A549 (cell line): ENCODE results near the gene MMP17. TPM values are rescaled to one million over a fixed set of nuclear protein-coding genes. Genes with fewer than 3 reads are reported as not detected.

ENCODE experiments used
- ATAC-seq, 2 experiments: fragments of 200-7000 bp in 1 of 2; fragments of >200 bp in 1 of 2; cut with Nextera tagmentation in 1 of 2; cut with Tn5 transposase in 1 of 2; 3 replicates each; pipeline versions ENCODE4 v1.8.0 to v1.9.1; 2018 to 2020; ENCODE audit warnings: mild to moderate bottlenecking in 1 of 2, moderate library complexity in 1 of 2
- CTCF ChIA-PET: fragments of 300-600 bp; sonication (Branson Sonifier 250); formaldehyde crosslinking; extraction: SDS; loops from one replicate; lab custom pipeline; 2021; ENCODE audit warnings: antibody characterized with exemption, inconsistent platforms; lab: Yijun Ruan, JAX
- POLR2A ChIA-PET: fragments of 350-600 bp; formaldehyde crosslinking; extraction: SDS; loops from one replicate; lab custom pipeline; 2021; ENCODE audit warnings: antibody characterized with exemption, inconsistent platforms; lab: Yijun Ruan, JAX
- DNase-seq, 2 experiments: peaks; one replicate each; pipeline versions ENCODE4 v3.0.0 to v3.0.0-alpha.2; 2011 to 2016; ENCODE audit warnings: low read depth in 1 of 2, low spot score in 1 of 2
- FAIRE-seq: peaks from 2 replicates; lab custom pipeline; 2011; peaks lifted over from hg19 to GRCh38; lab: Jason Lieb, UNC
- H3K27ac ChIP-seq, 2 experiments: fragments of >200 bp; sonication (Bioruptor Twin); formaldehyde crosslinking; 3 replicates each; pipeline ENCODE4 v1.5.1; 2016 to 2017
- H3K4me1 ChIP-seq: fragments of >200 bp; sonication (Bioruptor Twin); formaldehyde crosslinking; 3 replicates; pipeline ENCODE4 v1.6.1; 2016
- H3K4me2 ChIP-seq: fragments of >200 bp; sonication (Bioruptor Twin); formaldehyde crosslinking; 3 replicates; pipeline ENCODE4 v1.6.1; 2016
- H3K4me3 ChIP-seq: fragments of >200 bp; sonication (Bioruptor Twin); formaldehyde crosslinking; 3 replicates; pipeline ENCODE4 v1.5.1; 2016
- H3K9me3 ChIP-seq: fragments of >200 bp; sonication (Bioruptor Twin); formaldehyde crosslinking; 3 replicates; pipeline ENCODE4 v1.6.1; 2016
- BCL3 ChIP-seq: fragments of >200 bp; sonication (Bioruptor Twin); formaldehyde crosslinking; IDR thresholded peaks from 3 replicates; pipeline ENCODE4 v1.6.1; 2016
- BHLHE40 ChIP-seq: IDR thresholded peaks from 2 replicates; pipeline ENCODE4 v1.6.1; 2012; ENCODE audit warnings: low read depth, low read length, inconsistent platforms
- CEBPB ChIP-seq, 2 experiments: fragments of >200 bp in 1 of 2; sonication (Bioruptor Twin) in 1 of 2; formaldehyde crosslinking in 1 of 2; IDR thresholded peaks; 2 replicates each; pipeline ENCODE4 v1.6.1; 2012 to 2016
- CHD2 ChIP-seq: fragments of 150-350 bp; IDR thresholded peaks from 2 replicates; pipeline ENCODE4 v1.6.1; 2014; ENCODE audit warnings: low read length; ENCODE audit not compliant: partially characterized antibody
- CHD4 ChIP-seq: fragments of 200-600 bp; sonication (generic); IDR thresholded peaks from 2 replicates; pipeline ENCODE4 v1.6.1; 2016; ENCODE audit warnings: antibody characterized with exemption, mild to moderate bottlenecking, borderline replicate concordance
- E2F6 ChIP-seq: IDR thresholded peaks from 2 replicates; pipeline ENCODE4 v1.6.1; 2012; ENCODE audit warnings: low read depth, borderline replicate concordance
- EHF ChIP-seq: fragments of 250-450 bp; sonication (Bioruptor Pico); IDR thresholded peaks from 2 replicates; pipeline ENCODE4 v1.5.0; 2020; ENCODE audit warnings: mild to moderate bottlenecking
- FOSB ChIP-seq: fragments of 250-450 bp; sonication (Bioruptor Pico); IDR thresholded peaks from 2 replicates; pipeline ENCODE4 v1.5.0; 2020; ENCODE audit warnings: mild to moderate bottlenecking, moderate library complexity
- FOXS1 ChIP-seq: fragments of 250-450 bp; sonication (Bioruptor Pico); IDR thresholded peaks from 2 replicates; pipeline ENCODE4 v1.5.0; 2020; ENCODE audit warnings: mild to moderate bottlenecking, moderate library complexity
- HDAC2 ChIP-seq: fragments of 200-600 bp; sonication (generic); IDR thresholded peaks from 2 replicates; pipeline ENCODE4 v1.6.1; 2016
- HOXB5 ChIP-seq: fragments of 250-450 bp; sonication (Bioruptor Pico); IDR thresholded peaks from 2 replicates; pipeline ENCODE4 v1.5.0; 2020; ENCODE audit warnings: mild to moderate bottlenecking, moderate library complexity
- NR3C1 ChIP-seq: fragments of >200 bp; sonication (Bioruptor Twin); formaldehyde crosslinking; IDR thresholded peaks from 3 replicates; pipeline ENCODE4 v1.6.1; 2017
- PHF8 ChIP-seq: fragments of 200-600 bp; sonication (generic); IDR thresholded peaks from 2 replicates; pipeline ENCODE4 v1.6.1; 2016; ENCODE audit warnings: low read depth, mild to moderate bottlenecking, antibody characterized with exemption, moderate library complexity, borderline replicate concordance
- TP53 ChIP-seq: fragments of 250-450 bp; sonication (Bioruptor Pico); IDR thresholded peaks from 2 replicates; pipeline ENCODE4 v1.5.0; 2021; ENCODE audit warnings: mild to moderate bottlenecking, moderate library complexity
- ZSCAN20 ChIP-seq: fragments of 250-450 bp; sonication (Bioruptor Pico); IDR thresholded peaks from 2 replicates; pipeline ENCODE4 v1.8.0; 2022; ENCODE audit warnings: mild to moderate bottlenecking, moderate library complexity
- WGBS: methylation state at CpG from one replicate; pipeline ENCODE4 v1.1.6; 2017; ENCODE audit errors: missing lambda C conversion rate; 5-methylcytosine and 5-hydroxymethylcytosine counted together
- polyA plus RNA-seq, 4 experiments: library from polyadenylated mRNA; depleted of rRNA in 3 of 4; stranded (reverse); fragments of >200 nt; fragmentation: RNase III in 1 of 4; extraction: RNeasy Plus Mini Kit Qiagen cat#74134 plus additional on column Dnase treatment in 1 of 4; gene quantifications; 2 replicates in 3 of 4; 3 replicates in 1 of 4; pipeline ENCODE4 v1.2.3, GENCODE V29; 2011 to 2017
- TF ChIP-seq, protein P1 (sequence below): IDR thresholded peaks from 2 replicates; pipeline ENCODE4 v1.6.1; 2012
- TF ChIP-seq, protein P2 (sequence below): fragments of 200-600 bp; sonication (generic); IDR thresholded peaks from 2 replicates; pipeline ENCODE4 v1.6.1; 2016; ENCODE audit warnings: antibody characterized with exemption, mild to moderate bottlenecking, moderate library complexity
- TF ChIP-seq, protein P3 (sequence below): fragments of 450-650 bp; IDR thresholded peaks from 2 replicates; pipeline ENCODE4 v1.6.1; 2014; ENCODE audit warnings: antibody characterized with exemption
- TF ChIP-seq, protein P4 (sequence below): fragments of >200 bp; sonication (Bioruptor Twin); formaldehyde crosslinking; IDR thresholded peaks from 3 replicates; pipeline ENCODE4 v1.5.1; 2016
- TF ChIP-seq, protein P5 (sequence below): fragments of 250-450 bp; sonication (Bioruptor Pico); IDR thresholded peaks from 2 replicates; pipeline ENCODE4 v1.5.0; 2020; ENCODE audit warnings: low read depth, mild to moderate bottlenecking, moderate library complexity
- TF ChIP-seq, protein P6 (sequence below): IDR thresholded peaks from 2 replicates; pipeline ENCODE4 v1.6.1; 2012

The MMP17 gene
- polyA plus RNA-seq, 2 of the 4 experiments (the other 2 are of a cell fraction): 6.2 to 7.9 TPM

DNA sequence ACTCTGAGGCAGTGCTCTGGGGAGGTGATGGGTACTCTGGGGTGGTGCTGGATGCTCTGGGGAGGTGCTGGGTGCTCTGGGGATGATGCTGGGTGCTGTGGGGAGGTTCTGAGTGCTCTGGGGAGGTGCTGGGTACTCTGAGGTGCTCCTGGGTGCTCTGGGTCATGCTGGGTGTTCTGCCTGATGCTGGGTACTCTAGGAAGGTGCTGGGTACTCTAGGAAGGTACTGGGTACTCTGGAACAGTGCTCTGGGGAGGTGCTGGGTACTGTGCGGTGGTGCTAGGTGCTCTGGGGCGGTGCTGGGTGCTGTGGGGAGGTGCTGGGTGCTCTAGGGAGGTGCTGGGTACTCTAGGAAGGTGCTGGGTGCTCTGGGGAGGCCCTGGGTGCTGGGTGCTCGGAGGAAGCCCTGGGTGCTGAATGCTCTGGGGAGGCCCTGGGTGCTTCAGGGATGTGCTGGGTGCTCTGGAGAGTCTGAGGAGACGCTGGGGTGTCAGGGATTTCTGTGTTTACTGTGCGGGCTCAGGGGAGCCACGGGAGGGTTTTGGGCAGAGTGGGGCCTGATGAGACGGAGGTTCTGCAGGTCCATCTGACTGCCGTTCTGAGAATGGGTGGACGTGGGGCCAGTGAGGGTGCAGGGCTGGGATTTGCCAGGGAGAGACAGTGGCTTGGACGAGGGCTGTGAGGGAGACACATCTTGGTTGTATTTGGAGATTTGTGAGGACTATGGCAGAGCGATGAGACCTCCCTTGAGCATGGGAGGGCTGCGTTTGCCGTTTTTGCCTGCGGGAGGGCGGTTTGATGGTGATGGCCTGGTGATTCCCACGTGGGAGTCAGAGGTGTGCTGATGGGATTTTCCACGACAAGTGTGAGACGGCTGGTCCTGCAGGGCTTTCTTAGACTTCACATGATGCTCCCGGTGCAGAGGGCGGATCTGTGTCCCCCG lies 30.0 kb downstream of the MMP17 start:
- no peaks in the 10 kb centered on the region for H3K9me3 ChIP-seq
- 81% methylated on average over 21 of the region's 21 CpGs for WGBS
- no peak overlapping the region for H3K4me3 ChIP-seq
- ATAC-seq (no peak), FAIRE-seq (no peak), DNase-seq (peak in 1 of 2 experiments; percentile 68)
- H3K4me1 ChIP-seq: peaks cover 46% of the 10 kb centered on the region
- TF ChIP-seq, protein P1, sequence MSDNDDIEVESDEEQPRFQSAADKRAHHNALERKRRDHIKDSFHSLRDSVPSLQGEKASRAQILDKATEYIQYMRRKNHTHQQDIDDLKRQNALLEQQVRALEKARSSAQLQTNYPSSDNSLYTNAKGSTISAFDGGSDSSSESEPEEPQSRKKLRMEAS: peak; percentile 20; the same call in 1 of the 2 replicates
- no peak for TF ChIP-seq BCL3
- ChIA-PET CTCF (interaction anchor here (1.0 to 5.1 kb wide), 3 partner anchors 7 to 754 kb away, joined by 3 to 43 read pairs (median 3); no protein-coding TSS in a partner anchor), POLR2A (no interaction called here)
- H3K27ac ChIP-seq: peak overlapping the region; percentile 96
- no peak overlapping the region for H3K4me2 ChIP-seq

DNA sequence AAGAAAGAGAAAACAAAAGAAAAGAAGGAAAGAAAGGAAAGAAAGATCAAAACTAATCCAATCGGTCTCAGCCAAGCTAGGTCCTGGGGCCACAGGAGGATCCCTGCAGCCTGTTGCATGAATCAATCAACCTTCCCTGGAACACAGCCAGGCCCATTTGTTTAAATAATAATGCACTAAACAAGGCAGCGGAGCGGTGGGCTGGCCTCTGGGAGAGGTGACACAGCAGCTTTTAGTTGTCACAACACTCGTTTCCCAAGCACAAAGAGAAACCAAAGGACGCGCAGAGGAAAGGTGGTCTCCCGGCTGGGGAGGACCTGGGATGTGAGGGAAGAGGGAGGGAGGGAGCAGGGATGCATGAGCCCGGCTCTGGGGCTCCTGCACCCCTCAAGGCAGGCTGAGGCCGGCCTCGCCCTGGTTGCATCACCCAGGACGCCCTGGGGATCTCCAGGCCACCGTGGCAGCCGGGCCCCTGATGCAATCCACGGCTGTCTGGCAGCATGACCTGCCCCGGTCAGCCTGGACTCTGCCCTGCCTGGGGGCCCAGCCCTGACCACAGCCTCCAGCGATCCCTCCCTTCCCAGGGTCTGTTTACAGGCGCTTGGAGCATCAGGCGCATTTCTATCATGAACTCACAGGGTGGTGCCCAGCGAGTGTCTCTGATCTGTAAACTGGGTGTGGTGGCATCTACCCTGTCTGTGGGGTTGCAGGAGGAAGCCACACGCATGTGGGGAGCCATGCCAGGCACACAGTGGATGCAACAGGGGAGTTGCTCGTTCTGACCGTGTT lies 32.5 kb downstream of the MMP17 start:
- FAIRE-seq (peak; percentile 94), ATAC-seq (peak; percentile 77 to 84), DNase-seq (peak; percentile 92 to 99)
- POLR2A ChIA-PET: interaction anchor here (0.7 to 1.0 kb wide), 3 partner anchors 36 to 84 kb away, joined by 4 read pairs; no protein-coding TSS in a partner anchor
- WGBS: 2% methylated on average over 20 of the region's 22 CpGs
- Histone ChIP-seq H3K27ac (peak overlapping the region; percentile 96), H3K4me3 (no peak overlapping the region), H3K9me3 (no peaks in the 10 kb centered on the region), H3K4me1 (peaks cover 56% of the 10 kb centered on the region), H3K4me2 (peak overlapping the region; percentile 68)
- CTCF ChIA-PET: interaction anchor here (0.6 to 5.1 kb wide), 7 partner anchors 10 to 141 kb away, joined by 3 to 43 read pairs (median 3); partner anchors contain the start of gene EP400
- TF ChIP-seq ZSCAN20 (CRISPR knock-in tag) (0 out of 2 replicates have a peak, but pooled peaks have one; percentile 29), FOXS1 (0 out of 2 replicates have a peak, but pooled peaks have one; percentile 50), TP53 (CRISPR knock-in tag) (no peak), BHLHE40 (no peak), HOXB5 (peak; percentile 75; the same call in 1 of the 2 replicates), PHF8 (no peak), FOSB (CRISPR knock-in tag) (no peak), NR3C1 (no peak), CHD2 (no peak), CHD4 (no peak), E2F6 (peak; percentile 55), CEBPB (IDR thresholded peaks at IDR 0.05) (peak; percentile 96 to 99), HDAC2 (no peak), EHF (CRISPR knock-in tag) (0 out of 2 replicates have a peak, but pooled peaks have one; percentile 21)
- TF ChIP-seq, protein P2, sequence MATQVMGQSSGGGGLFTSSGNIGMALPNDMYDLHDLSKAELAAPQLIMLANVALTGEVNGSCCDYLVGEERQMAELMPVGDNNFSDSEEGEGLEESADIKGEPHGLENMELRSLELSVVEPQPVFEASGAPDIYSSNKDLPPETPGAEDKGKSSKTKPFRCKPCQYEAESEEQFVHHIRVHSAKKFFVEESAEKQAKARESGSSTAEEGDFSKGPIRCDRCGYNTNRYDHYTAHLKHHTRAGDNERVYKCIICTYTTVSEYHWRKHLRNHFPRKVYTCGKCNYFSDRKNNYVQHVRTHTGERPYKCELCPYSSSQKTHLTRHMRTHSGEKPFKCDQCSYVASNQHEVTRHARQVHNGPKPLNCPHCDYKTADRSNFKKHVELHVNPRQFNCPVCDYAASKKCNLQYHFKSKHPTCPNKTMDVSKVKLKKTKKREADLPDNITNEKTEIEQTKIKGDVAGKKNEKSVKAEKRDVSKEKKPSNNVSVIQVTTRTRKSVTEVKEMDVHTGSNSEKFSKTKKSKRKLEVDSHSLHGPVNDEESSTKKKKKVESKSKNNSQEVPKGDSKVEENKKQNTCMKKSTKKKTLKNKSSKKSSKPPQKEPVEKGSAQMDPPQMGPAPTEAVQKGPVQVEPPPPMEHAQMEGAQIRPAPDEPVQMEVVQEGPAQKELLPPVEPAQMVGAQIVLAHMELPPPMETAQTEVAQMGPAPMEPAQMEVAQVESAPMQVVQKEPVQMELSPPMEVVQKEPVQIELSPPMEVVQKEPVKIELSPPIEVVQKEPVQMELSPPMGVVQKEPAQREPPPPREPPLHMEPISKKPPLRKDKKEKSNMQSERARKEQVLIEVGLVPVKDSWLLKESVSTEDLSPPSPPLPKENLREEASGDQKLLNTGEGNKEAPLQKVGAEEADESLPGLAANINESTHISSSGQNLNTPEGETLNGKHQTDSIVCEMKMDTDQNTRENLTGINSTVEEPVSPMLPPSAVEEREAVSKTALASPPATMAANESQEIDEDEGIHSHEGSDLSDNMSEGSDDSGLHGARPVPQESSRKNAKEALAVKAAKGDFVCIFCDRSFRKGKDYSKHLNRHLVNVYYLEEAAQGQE: no peak
- TF ChIP-seq, protein P3, sequence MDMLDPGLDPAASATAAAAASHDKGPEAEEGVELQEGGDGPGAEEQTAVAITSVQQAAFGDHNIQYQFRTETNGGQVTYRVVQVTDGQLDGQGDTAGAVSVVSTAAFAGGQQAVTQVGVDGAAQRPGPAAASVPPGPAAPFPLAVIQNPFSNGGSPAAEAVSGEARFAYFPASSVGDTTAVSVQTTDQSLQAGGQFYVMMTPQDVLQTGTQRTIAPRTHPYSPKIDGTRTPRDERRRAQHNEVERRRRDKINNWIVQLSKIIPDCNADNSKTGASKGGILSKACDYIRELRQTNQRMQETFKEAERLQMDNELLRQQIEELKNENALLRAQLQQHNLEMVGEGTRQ: no peak
- TF ChIP-seq, protein P4, sequence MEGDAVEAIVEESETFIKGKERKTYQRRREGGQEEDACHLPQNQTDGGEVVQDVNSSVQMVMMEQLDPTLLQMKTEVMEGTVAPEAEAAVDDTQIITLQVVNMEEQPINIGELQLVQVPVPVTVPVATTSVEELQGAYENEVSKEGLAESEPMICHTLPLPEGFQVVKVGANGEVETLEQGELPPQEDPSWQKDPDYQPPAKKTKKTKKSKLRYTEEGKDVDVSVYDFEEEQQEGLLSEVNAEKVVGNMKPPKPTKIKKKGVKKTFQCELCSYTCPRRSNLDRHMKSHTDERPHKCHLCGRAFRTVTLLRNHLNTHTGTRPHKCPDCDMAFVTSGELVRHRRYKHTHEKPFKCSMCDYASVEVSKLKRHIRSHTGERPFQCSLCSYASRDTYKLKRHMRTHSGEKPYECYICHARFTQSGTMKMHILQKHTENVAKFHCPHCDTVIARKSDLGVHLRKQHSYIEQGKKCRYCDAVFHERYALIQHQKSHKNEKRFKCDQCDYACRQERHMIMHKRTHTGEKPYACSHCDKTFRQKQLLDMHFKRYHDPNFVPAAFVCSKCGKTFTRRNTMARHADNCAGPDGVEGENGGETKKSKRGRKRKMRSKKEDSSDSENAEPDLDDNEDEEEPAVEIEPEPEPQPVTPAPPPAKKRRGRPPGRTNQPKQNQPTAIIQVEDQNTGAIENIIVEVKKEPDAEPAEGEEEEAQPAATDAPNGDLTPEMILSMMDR: no peak
- TF ChIP-seq, protein P5, sequence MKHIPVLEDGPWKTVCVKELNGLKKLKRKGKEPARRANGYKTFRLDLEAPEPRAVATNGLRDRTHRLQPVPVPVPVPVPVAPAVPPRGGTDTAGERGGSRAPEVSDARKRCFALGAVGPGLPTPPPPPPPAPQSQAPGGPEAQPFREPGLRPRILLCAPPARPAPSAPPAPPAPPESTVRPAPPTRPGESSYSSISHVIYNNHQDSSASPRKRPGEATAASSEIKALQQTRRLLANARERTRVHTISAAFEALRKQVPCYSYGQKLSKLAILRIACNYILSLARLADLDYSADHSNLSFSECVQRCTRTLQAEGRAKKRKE (CRISPR knock-in tag): peak; percentile 85
- TF ChIP-seq, protein P6, sequence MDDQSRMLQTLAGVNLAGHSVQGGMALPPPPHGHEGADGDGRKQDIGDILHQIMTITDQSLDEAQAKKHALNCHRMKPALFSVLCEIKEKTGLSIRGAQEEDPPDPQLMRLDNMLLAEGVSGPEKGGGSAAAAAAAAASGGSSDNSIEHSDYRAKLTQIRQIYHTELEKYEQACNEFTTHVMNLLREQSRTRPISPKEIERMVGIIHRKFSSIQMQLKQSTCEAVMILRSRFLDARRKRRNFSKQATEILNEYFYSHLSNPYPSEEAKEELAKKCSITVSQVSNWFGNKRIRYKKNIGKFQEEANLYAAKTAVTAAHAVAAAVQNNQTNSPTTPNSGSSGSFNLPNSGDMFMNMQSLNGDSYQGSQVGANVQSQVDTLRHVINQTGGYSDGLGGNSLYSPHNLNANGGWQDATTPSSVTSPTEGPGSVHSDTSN: peak; percentile 89
